ENCODE measurements around the gene MMADHC. TPM values are rescaled to one million over a fixed set of nuclear protein-coding genes. Genes with fewer than 3 reads are reported as not detected.

Gene MMADHC
- total RNA-seq, 1 donor from 2014 or later, result 117 TPM

DNA sequence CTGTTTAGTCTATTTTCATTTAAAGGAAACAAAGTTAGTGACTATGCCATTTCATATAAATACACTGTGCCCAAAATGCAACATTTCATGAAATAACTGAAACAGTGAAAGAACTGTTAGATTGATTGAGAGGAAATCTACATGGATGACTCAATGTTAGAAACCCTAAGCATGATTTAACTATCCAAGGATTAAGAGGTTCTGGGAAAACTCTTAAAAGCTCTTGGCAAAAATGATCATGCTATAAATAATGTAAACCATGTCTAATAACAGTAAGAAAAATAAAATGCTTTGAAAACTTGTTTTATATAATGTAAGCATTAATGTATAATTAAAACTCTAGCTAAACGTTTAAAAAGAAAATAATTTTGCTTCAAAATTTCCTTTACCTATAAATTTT, 23.5 kb downstream of the MMADHC start:
- DNase-seq (ENCODE audit: low spot score), result no peak
- intact Hi-C loops (cut with DNase I), result no loop called here

DNA sequence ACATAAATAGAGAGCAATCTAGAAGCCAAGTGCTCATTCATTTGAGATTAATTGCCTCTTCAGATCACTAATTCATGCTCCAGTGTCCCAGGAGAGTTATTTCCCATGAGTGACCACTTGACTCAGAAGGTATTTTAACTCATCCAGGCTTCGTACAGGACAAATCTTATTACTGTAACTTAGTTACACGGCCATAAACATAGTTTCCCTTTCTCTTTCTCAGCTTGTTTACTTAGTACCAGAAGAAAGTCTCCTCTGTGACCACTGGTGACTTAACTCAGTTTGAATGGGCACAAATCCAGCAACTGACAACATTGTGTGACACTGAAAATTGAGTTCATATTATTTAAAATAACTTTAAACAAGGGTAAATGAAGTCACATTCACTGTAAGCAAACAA, 25.3 kb downstream of the MMADHC start:
- no peak for DNase-seq (ENCODE audit: low spot score)
- intact Hi-C loops (cut with DNase I), result no loop called here

DNA sequence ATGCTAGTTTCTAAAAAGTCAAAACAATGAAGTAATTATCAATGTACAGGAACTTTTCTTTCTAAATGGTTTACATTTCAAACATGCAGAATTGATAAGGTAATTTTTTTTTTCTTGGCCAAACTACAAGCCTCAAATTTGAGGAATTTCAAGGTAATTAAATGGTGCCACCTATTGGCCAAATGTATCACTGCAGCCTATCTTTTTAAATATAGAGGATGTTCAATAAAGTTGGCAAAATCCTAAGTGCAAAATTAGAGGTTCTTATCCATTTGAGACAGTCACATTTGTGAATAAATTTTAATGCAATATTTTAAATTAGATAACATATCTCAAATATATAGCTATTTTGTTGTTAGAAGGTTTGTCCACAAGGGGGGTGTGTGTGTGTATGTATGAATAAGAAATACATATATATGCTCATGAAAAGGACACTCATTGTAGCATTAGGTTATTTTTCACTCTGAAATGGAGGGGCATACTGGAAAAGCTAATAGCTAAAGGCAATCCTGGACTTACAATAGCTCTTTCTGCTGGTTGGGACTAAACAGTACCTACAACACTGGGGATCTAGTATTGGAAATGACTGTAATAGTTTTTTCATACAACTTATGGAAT, 26.2 kb downstream of the MMADHC start:
- intact Hi-C loops (cut with DNase I), result no loop called here
- no peak for DNase-seq (ENCODE audit: low spot score)

DNA sequence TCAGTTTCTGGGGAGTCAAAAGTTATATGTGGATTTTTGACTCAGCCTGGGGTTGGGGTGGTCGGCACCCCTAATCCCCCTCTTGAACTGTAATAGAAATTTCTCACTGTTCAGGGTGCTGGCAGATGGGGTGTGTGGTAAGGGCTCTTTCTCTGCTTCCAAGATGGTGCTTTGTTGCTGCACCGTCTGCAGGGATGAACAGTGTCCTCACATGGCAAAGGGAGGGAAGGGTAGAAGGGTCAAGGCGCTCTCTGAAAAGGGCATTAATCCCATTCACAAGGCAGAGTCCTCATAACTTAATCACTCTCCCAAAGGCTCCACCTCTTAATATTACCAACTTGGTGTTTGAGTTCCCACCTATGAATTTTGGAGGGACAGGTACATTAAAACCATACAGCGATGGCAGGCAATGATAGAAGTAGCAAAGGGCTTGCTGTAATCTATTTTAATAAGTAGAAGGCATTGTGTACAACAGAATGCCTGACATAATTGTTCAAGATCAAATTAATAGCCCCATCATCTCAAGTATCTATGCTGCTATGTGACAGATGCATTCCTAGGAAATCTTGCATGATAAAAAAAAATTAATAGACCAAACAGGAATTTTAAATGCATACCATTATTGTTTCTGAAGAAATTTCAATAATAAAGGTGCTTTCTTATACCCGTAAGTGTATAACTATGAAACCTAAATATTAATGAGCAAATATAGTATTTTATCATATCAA, 28.1 kb downstream of the MMADHC start:
- intact Hi-C loops (cut with DNase I), result loop anchor here (2.0 kb wide), 1 partner anchor 543 kb away; no protein-coding TSS in a partner anchor
- DNase-seq (ENCODE audit: low spot score), result no peak

DNA sequence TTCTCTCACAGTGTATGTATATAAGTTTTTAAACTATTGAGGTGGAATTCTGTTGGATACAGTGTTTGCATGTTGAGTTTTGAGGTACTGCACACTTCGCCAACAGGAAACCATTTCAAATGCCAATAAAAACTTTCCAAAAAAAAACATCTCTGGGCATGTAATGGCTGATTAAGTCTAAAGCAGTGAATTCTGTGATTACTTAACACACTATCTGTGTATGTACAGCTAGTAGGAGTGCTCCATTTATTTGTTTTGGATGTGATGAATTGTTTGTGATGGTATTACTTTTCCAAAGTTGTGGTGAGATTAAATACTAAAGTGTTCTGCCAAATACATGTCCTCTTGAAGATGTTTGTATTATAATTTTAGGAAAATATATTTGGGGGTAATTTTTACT, 31.1 kb downstream of the MMADHC start:
- intact Hi-C loops (cut with DNase I), result no loop called here
- DNase-seq (ENCODE audit: low spot score), result no peak

DNA sequence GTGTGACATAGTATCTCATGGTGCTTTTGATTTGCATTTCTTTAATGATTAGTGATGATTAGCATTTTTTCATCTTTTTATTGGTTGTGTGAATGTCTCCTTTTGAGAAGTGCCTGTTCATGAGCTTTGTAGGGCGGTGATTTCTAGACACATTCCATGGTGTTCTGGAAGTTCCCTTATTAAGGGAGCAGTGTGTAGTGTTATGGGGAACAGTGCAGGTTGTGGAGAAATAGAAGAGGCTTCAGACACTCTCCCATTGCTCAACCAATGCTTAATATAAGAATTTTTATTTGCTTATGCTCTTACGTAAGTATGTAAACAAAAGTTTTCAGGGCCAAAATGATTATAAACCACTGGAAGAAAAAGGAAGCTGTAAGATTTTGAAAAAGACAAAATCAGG, 34.7 kb downstream of the MMADHC start:
- DNase-seq (ENCODE audit: low spot score), result no peak
- intact Hi-C loops (cut with DNase I), result no loop called here

DNA sequence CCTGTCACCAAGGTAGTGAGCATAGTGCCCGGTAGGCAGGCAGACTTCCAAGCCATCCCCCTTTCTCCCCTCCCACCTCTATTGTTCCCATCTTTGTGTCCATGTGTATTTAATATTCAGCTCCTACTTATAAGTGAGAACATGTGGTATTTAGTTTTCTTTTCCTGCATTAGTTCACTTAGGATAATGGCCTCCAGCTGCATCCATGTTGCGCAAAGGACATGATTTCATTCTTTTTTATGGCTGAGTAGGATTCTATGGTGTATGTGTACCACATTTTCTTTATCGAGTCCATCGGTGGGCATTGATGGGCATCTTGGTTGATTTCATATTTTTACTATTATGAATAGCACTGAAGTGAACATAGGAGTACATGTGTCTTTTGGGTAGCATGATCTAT, 35.3 kb downstream of the MMADHC start:
- intact Hi-C loops (cut with DNase I), result no loop called here
- DNase-seq (ENCODE audit: low spot score), result no peak

DNA sequence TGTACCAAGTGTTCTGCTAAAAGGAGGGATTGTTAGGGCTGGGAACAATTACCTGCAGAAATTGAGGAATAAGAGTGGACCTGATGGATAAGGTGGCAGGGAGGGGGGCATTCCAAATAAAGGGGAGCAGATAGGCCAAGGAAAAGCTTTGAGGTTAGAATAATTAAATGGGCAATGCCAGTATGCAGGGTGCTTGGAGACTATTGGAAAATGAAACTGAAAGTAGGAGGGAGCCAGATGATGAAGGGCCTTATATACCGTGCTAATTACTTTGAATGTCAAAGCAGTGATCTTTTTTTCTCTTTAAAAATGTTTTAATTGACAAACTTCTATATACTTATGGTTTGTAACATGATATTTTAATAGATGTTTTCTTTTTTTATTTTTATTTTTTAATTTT, 42.9 kb downstream of the MMADHC start:
- no peak for DNase-seq (ENCODE audit: low spot score)
- intact Hi-C loops (cut with DNase I), result no loop called here

DNA sequence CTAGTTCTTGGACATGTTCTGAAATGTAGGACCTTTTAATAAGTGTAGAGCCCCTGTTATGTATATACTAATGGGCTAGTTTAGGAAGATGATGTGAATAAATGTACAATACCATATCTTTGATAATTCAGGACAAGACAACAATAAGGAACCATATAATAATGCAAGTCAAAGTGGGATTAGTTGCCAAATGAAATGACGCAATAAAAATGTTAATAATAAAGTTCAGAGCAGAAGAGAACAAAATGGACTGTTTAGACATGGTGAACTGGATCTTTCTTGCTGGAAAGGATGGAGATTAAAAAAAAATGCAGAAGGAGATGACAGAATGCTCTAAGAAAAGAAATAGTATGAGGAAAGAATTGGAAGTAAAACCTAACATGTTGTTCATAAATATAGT, 43.7 kb downstream of the MMADHC start:
- intact Hi-C loops (cut with DNase I), result no loop called here
- no peak for DNase-seq (ENCODE audit: low spot score)

DNA sequence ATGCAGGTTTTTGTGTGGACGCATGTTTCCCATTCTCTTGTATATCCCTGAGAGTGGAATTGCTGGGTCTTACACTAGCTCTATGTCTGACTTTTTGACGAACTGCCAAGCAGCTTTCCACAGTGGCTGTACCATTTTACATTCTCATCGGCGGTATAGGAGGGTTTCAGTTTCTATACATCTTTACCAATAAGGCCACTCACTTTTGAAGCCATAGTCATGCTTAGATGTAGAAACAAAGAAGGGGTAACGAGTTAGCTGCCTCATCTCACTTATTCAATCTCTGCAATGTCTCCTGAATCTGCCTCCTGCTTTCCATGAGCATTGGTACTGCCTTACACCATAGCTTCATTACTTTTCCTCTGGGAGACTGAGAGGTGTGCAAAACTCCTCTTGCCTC, 47.4 kb downstream of the MMADHC start:
- DNase-seq (ENCODE audit: low spot score), result no peak
- intact Hi-C loops (cut with DNase I), result no loop called here

DNA sequence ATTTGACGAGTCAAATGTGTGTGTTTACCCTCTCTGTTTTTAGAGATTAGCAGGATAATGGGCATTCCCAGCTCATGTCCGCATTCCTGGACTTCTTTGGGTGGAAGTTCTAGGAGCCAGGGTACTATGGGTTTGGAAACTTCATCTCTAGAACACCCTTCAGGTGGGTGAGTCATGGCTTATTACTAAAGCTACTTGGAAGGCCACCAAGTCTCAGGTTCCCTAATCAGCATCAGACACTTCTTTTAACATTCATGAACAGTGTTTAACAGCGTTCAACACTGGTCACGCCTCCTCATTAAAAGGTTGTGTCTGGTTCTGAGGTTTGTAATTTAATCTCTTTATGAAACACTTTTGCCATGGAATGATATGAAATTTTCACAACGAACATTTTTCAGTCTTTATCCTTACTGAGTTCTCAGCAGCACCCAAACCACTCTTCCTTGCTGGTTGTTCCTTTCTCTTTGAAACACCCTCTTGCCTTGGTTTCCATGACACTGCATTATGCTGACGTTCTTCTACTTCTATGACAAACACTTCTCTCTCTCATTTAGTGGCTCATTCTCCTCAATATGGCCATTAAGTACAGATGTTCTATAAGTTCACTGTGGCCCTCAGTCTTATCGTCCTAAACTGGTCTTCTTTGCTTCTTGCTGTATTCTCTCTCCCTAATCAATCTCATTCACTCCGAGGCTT, 49.3 kb downstream of the MMADHC start:
- intact Hi-C loops (cut with DNase I), result no loop called here
- no peak for DNase-seq (ENCODE audit: low spot score)

DNA sequence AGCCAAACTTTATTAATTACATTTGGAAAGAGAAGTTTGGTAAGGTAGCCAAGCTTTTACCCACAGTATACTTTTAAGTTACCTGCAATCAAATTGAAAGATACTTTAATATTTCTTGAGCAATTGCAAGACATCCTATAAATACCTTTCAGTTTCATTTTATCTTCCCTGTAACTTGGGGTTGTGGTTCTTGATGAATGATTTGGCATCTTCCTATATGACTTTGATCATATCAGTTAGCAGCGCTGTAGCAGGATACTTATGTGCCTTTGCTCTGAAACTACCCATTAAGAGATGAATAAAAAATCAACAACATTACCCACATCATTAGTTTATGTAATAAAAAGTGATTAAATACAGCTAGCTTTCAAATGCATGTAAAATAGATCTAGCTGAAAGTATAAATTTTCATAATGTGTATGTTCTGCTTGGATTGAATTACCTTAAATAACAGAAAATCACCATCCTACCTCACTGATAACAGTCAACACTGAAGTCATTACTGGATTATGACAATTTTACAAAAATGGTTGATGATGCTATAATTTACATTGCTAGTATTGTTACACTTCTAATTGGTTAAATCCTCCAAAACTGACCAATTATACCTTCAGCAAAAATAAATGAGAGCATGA, 50.4 kb downstream of the MMADHC start:
- intact Hi-C loops (cut with DNase I), result no loop called here

DNA sequence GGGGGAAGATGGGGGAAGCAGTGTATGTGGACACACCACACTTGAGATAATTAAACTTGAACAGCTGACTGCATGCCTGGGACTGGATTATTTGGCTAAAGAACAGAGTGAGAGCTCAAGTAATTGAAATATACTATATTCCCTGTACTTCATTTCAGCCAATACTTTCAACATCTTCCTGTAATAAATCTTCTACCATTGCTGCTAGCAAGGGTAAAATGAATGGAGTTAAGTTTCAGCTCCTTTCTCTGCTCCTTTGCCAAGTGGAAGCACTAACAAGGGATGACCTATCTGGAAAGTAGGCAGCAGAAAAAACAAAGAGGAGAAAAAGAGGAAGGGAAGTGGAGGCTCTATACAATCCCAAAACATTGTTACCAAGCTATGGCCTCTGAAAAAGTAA, 50.9 kb downstream of the MMADHC start:
- intact Hi-C loops (cut with DNase I), result no loop called here
- DNase-seq (ENCODE audit: low spot score), result no peak

More for the DNA sequence above, 50.4 kb downstream of the MMADHC start:
- DNase-seq (ENCODE audit: low spot score), result no peak

DNA sequence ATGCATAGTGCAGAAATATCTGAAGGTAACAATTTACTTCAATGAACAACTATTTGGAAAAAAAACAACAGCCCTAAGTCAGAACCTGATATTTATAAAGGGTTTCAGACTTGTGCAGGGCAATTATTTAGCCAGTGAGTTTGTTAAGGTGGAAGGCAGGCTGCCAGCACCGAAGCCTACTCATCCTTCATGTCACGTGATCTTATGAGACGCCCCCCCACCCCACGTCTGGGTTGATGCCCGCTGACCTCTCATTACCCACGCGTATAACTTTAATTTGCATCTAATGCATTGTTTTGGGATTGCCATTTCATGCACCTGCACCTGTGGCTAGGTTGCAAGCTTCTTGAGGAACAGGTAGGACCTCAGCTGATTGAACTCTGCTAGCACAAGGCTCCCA, 52.9 kb downstream of the MMADHC start:
- intact Hi-C loops (cut with DNase I), result no loop called here
- no peak for DNase-seq (ENCODE audit: low spot score)

DNA sequence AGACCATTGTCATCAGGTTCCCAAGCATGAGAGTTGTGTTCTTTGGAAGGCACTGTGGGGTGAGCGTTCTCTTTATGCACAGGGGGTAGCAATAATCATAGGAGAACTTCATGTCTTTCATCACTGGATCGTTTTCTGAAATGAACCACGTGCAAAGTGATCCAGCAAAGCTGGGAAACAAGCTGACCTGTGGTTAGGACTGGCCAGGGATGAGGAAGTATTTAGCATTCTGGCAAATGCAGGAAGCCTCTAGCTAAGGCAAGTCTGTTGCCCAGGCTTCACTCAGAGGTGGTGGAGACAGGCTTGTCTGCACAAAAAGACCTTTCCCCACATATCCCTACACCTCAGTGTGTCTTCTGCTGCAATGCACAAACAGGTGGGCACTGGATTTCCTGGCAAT, 58.6 kb downstream of the MMADHC start:
- intact Hi-C loops (cut with DNase I), result no loop called here
- DNase-seq (ENCODE audit: low spot score), result no peak

DNA sequence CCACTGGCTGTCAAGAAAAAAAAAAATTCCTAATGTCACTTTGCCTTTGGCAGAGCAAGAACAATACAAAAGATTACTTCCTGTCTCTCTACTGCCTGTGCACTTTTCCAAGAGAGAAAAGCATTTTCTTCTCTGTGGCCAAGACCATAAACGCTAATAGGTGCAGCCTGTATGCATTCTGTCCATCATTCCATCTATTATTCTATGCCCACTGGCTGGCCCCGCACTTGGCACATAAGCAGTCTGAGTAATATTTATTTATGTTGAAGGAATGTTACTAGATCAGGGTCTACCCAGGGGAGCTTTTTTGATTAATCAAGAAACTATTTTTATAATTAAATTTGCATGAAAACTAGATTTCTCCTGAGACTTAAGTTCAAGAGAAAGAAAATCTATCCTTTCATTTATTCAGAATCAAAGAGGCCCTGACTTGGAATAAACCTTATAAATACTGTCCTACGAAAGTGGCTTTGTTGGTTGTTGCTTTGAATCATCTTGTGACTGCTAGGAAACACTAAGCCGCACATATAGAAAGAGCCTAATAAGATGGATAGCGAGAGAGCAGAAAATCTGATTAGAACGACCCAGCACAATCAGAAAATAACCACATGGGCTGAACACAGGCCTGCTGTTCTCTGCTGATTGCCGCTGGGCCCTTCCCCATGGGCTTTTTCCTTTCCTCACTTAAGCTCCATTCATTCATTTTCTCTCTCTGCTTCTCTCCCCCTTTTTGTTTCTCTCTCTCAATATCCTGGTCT, 59.4 kb downstream of the MMADHC start:
- intact Hi-C loops (cut with DNase I), result no loop called here
- DNase-seq (ENCODE audit: low spot score), result no peak

DNA sequence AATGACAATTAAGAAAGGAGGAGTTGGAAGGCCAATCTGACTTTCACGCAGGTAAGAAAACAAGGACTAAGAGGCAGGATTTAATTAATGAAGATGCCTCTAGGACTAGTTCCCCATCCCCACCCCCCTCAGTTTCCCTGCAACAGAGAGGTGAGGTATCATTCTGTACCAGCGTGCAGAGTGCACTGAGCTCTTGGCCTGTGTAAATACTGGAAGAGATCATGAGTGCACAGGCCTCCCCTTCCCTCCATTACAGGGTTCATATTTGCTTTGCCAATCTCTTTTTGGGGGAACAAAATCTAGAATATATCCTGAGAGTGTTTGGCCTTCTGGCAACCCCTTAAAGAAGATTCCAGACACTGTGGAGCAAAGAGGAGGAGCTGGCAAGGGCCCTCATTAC, 60.9 kb downstream of the MMADHC start:
- no peak for DNase-seq (ENCODE audit: low spot score)
- intact Hi-C loops (cut with DNase I), result no loop called here

DNA sequence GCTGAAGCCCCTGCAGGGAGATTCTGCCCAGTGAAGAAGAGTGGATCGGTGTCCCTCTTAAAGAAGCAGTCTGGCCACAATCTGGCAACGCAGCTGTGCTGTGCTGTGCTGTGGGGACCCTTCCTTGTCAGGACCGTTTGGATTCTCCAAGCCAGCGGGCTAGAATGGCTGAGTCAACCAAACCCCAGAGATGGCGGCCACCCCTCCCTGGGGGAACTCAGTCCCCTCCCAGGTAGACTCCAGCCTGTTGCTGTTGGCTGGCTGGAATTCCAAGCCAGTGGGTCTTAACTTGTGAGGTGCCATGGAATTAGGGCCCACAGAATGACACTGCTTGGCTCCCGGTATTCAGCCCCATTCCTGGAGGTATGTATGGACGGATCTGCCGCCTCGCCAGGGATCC, 62.3 kb downstream of the MMADHC start:
- intact Hi-C loops (cut with DNase I), result no loop called here
- no peak for DNase-seq (ENCODE audit: low spot score)
